Measurements from ENCODE around the gene TMEM179B. TPM values are rescaled to one million over a fixed set of nuclear protein-coding genes. Genes with fewer than 3 reads are reported as not detected.
"Not testable (repeated sequence)": the region's sequence is repeated elsewhere in the genome, so short reads cannot be mapped to it uniquely, and the experiment has no call there.

The TMEM179B gene
- total and polyA plus RNA-seq, 7 donors: 27.0 to 63.9 (median 39.0) TPM

DNA sequence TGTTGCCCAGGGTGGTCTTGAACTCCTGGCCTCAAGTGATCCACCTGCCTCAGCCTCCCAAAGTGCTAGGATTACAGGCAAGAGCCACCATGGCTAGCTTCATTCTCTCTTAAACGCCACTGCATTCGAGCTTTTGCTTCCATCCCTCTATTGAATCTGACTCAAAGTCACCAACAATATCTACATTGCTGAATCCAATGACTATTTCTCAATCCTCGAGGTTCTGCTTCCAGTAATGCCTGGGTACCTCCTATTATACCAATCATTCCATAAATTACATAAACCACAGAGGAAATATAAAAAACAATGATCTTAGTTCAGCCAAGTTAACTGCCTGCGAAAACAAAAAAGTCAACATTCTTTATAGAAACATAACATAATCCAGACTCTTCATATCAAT lies 29.9 kb downstream of the TMEM179B start:
- H3K4me3 ChIP-seq: no peak overlapping the region
- WGBS, 2 donors: 93 to 95% methylated on average over 4 of the region's 4 CpGs
- TF ChIP-seq POLR2AphosphoS5 (IDR thresholded peaks at IDR 0.05): no peak
- TF ChIP-seq EP300 (IDR thresholded peaks at IDR 0.05): no peak
- no peak for TF ChIP-seq POLR2A (IDR thresholded peaks at IDR 0.05)
- TF ChIP-seq, protein P1, sequence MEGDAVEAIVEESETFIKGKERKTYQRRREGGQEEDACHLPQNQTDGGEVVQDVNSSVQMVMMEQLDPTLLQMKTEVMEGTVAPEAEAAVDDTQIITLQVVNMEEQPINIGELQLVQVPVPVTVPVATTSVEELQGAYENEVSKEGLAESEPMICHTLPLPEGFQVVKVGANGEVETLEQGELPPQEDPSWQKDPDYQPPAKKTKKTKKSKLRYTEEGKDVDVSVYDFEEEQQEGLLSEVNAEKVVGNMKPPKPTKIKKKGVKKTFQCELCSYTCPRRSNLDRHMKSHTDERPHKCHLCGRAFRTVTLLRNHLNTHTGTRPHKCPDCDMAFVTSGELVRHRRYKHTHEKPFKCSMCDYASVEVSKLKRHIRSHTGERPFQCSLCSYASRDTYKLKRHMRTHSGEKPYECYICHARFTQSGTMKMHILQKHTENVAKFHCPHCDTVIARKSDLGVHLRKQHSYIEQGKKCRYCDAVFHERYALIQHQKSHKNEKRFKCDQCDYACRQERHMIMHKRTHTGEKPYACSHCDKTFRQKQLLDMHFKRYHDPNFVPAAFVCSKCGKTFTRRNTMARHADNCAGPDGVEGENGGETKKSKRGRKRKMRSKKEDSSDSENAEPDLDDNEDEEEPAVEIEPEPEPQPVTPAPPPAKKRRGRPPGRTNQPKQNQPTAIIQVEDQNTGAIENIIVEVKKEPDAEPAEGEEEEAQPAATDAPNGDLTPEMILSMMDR (IDR thresholded peaks at IDR 0.05): no peak
- H3K27me3 ChIP-seq: no peaks in the 10 kb centered on the region
- no peak overlapping the region for H3K27ac ChIP-seq
- DNase-seq: no peak
- intact Hi-C loops (cut with DNase I): no loop called here
- no peaks in the 10 kb centered on the region for H3K9me3 ChIP-seq
- peaks cover 15 to 82% (median 32%) of the 10 kb centered on the region in 4 donors for H3K36me3 ChIP-seq
- no peaks in the 10 kb centered on the region for H3K4me1 ChIP-seq

DNA sequence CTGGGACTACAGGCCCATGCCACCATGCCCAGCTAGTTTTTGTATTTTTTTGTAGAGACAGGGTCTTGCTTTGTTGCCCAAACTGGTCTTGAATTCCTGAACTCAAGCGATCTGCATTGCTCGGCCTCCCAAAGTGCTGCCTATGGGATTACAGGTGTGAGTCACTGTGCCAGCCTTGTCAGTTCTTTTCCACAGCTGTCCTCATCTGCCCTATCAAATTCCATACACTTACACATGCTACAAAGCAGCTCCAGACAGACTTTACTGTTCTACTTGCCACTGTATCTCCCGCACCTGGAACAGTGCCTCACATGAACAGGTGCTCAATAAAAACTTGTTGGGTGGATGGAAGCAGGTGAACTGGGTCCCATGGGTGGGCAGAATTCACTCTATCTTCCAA lies 36.5 kb downstream of the TMEM179B start:
- peaks cover 0 to 7% (median 3%) of the 10 kb centered on the region in 4 donors for H3K4me1 ChIP-seq
- no peaks in the 10 kb centered on the region for H3K9me3 ChIP-seq
- WGBS, 2 donors: 93 to 96% methylated on average over 3 of the region's 3 CpGs
- H3K27ac ChIP-seq: no peak overlapping the region
- no peak overlapping the region for H3K4me3 ChIP-seq
- no peak for DNase-seq
- no peak for TF ChIP-seq POLR2A (IDR thresholded peaks at IDR 0.05)
- TF ChIP-seq, protein P1 (IDR thresholded peaks at IDR 0.05): no peak
- no peak for TF ChIP-seq EP300 (IDR thresholded peaks at IDR 0.05)
- no peak for TF ChIP-seq POLR2AphosphoS5 (IDR thresholded peaks at IDR 0.05)
- H3K27me3 ChIP-seq: no peaks in the 10 kb centered on the region
- peaks cover 62 to 99% (median 78%) of the 10 kb centered on the region in 4 donors for H3K36me3 ChIP-seq
- intact Hi-C loops (cut with DNase I): no loop called here

DNA sequence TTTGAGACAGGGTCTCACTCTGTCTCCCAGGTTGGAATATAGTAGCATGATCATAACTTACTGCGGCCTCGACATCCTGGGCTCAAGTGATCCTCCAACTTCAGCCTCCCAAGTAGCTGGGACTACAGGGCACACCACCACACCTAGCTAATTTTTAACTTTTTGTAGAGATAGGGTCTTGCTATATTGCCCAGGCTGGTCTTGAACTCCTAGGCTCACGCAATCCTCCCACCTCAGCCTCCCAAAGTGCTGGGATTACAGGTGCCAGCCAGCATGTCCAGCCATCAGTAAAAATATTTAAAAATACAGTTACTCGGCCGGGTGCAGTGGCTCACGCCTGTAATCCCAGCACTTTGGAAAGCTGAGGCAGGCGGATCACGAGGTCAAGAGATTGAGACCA lies 40.9 kb downstream of the TMEM179B start:
- H3K9me3 ChIP-seq; H3K4me3 ChIP-seq; H3K27ac ChIP-seq; H3K27me3 ChIP-seq; intact Hi-C loops (cut with DNase I); DNase-seq: not testable (repeated sequence)
- peaks cover 41 to 54% (median 48%) of the 10 kb centered on the region in 4 donors for H3K36me3 ChIP-seq
- H3K4me1 ChIP-seq: peaks cover 0 to 38% (median 35%) of the 10 kb centered on the region in 4 donors
- WGBS, 2 donors: 96% methylated on average over 8 of the region's 8 CpGs

DNA sequence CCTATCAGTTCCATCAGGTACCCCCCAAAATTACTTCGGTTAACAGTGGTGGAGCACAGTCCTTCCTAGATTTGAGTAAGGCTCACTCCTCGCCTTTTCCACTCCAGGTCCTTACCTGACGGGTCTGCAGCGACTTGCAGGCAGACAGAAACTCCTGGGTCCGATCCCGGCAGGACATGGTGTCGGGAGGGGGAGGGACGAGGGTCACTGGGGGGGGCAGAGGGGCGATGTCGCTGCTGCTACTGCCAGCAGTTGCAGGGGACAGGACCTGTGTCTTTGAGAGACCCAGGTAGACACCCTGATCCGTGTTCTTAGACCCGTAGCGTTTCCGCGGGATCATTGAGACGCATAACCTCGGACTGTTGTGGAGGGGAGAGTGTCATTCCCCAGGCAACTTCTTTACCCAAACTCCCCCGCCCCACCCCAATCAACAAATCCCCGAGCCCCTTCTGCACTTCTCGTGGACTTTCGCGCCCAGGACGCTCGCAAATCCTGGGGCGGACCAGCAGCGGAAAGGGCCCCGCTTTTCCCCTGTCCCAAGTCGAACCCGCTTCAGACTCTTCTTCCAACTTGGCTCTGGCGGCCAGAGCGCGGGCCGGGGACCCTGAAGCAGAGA lies 43.8 kb downstream of the TMEM179B start:
- Histone ChIP-seq H3K36me3 (peaks cover 16 to 50% (median 27%) of the 10 kb centered on the region in 4 donors), H3K27ac (peak overlapping the region; percentile 95 to 99 (median 96)), H3K4me3 (peak overlapping the region; percentile 77 to 90 (median 84)), H3K4me1 (peaks cover 0 to 51% (median 45%) of the 10 kb centered on the region in 4 donors), H3K27me3 (no peaks in the 10 kb centered on the region), H3K9me3 (no peaks in the 10 kb centered on the region)
- DNase-seq: peak; percentile 70
- WGBS, 2 donors: 1% methylated on average over 33 of the region's 33 CpGs
- TF ChIP-seq EP300 (IDR thresholded peaks at IDR 0.05) (no peak), POLR2A (IDR thresholded peaks at IDR 0.05) (no peak), POLR2AphosphoS5 (IDR thresholded peaks at IDR 0.05) (no peak)
- TF ChIP-seq, protein P1 (IDR thresholded peaks at IDR 0.05): no peak
- intact Hi-C loops (cut with DNase I): loop anchor here (2.0 to 5.0 kb wide), 3 partner anchors 26 to 104 kb away; partner anchors contain the start of genes HNRNPUL2, NXF1, TMEM223 and TTC9C

DNA sequence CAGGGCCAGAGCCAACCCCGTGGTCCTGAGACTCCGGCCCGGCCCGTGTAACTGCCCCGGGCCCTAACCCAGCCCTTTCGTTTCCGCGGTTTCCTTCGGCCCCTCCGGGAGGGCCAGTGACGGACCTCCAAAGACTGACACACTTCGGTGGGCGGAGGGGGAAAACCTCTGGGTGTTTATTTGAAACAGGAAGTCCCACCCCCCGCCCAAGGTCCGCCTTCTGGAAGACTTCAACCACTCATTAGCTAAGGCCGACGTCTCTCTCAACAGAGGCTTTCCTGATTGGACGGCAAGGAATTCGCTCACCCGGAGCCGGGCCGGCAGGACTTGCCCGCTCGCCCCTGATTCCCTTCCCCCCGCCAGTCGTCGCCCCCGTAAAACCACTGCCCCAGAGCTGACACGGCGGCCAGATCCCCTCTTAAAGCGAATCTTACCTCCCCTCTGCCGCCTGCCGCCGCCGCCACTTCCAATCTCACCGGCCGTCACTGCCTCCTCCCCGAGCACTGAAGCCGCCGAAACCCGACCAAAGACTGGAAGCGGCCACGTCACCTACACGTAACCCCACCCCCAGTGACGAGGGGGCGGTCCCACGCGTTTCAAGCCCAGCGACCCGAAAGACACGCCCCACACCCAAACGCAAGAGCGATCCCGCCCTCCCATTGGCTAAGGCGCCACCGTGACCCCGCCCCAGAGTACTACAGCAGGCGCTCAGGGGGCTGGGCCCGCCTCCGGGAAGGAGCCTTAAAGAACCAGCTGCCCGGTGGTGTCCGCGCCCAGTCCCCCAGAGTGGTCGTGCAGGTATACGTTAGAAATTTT lies 44.5 kb downstream of the TMEM179B start, which contains the start of gene STX5:
TSS of gene STX5 (minus strand) at position 532 of the 816 bp plus-strand sequence. CDS start 808 bp downstream, outside the sequence.
- Histone ChIP-seq H3K4me3 (peak within 1 kb of the TSS; percentile 77 to 90 (median 84)), H3K27me3 (no peaks in the 10 kb centered on the region), H3K4me1 (peaks cover 0 to 51% (median 45%) of the 10 kb centered on the region in 4 donors), H3K9me3 (no peaks in the 10 kb centered on the region), H3K27ac (peak within 1 kb of the TSS; percentile 95 to 99 (median 96)), H3K36me3 (peaks cover 12 to 48% (median 20%) of the 10 kb centered on the region in 4 donors)
- peak; percentile 94 to 98 (median 96) for TF ChIP-seq POLR2AphosphoS5 (IDR thresholded peaks at IDR 0.05)
- no peak for TF ChIP-seq EP300 (IDR thresholded peaks at IDR 0.05)
- TF ChIP-seq, protein P1 (IDR thresholded peaks at IDR 0.05): no peak
- peak; percentile 87 to 90 for TF ChIP-seq POLR2A (IDR thresholded peaks at IDR 0.05)
- intact Hi-C loops (cut with DNase I): loop anchor here (2.0 to 5.0 kb wide), 3 partner anchors 27 to 104 kb away; partner anchors contain the start of genes HNRNPUL2, NXF1, TMEM223 and TTC9C
- 0% methylated on average over 65 of the region's 65 CpGs for WGBS, 2 donors
- peak; percentile 100 for DNase-seq

Data from sigmoid colon (tissue), 7 donors.